H9 (cell line): ENCODE results near the gene ATF4. TPM values are rescaled to one million over a fixed set of nuclear protein-coding genes. Genes with fewer than 3 reads are reported as not detected.
A peak's percentile ranks its signal among the peaks of the same experiment; 100 is the strongest.

Experiments
- DNase-seq: peaks from one replicate; pipeline ENCODE4 v3.0.0-alpha.2; 2017
- H2AFZ ChIP-seq: one replicate; pipeline ENCODE4 v1.6.1; 2013; ENCODE audit warnings: mild to moderate bottlenecking, low read length, control low read depth, moderate library complexity
- H2AK5ac ChIP-seq: 2 replicates; pipeline ENCODE4 v1.6.1; 2013; ENCODE audit warnings: low read length, control low read depth, mixed read lengths; ENCODE audit not compliant: insufficient read length
- H2BK120ac ChIP-seq: one replicate; pipeline ENCODE4 v1.6.1; 2013; ENCODE audit warnings: low read depth, mild to moderate bottlenecking, low read length, control low read depth, inconsistent platforms; ENCODE audit not compliant: poor library complexity, severe bottlenecking
- H2BK12ac ChIP-seq: 2 replicates; pipeline ENCODE4 v1.6.1; 2013; ENCODE audit warnings: low read length, control low read depth, mixed read lengths, low read depth; ENCODE audit not compliant: insufficient read length
- H2BK15ac ChIP-seq: 2 replicates; pipeline ENCODE4 v1.6.1; 2013; ENCODE audit warnings: low read depth, low read length, control low read depth
- H2BK20ac ChIP-seq: one replicate; pipeline ENCODE4 v1.6.1; 2013; ENCODE audit warnings: low read depth, mild to moderate bottlenecking, low read length, control low read depth, inconsistent platforms; ENCODE audit not compliant: poor library complexity, severe bottlenecking
- H2BK5ac ChIP-seq: 2 replicates; pipeline ENCODE4 v1.6.1; 2013; ENCODE audit warnings: low read length, control low read depth, mixed read lengths; ENCODE audit not compliant: insufficient read length
- H3K14ac ChIP-seq: 2 replicates; pipeline ENCODE4 v1.6.1; 2013; ENCODE audit warnings: low read length, control low read depth; ENCODE audit not compliant: insufficient read depth
- H3K18ac ChIP-seq: 2 replicates; pipeline ENCODE4 v1.6.1; 2013; ENCODE audit warnings: low read depth, mild to moderate bottlenecking, mixed read lengths, low read length, control low read depth; ENCODE audit not compliant: insufficient read length
- H3K23ac ChIP-seq: 2 replicates; pipeline ENCODE4 v1.6.1; 2013; ENCODE audit warnings: low read length, control low read depth, mixed read lengths, low read depth; ENCODE audit not compliant: insufficient read length
- H3K23me2 ChIP-seq: 2 replicates; pipeline ENCODE4 v1.6.1; 2013; ENCODE audit warnings: low read depth, mild to moderate bottlenecking, mixed read lengths, low read length, control low read depth; ENCODE audit not compliant: insufficient read length, poor library complexity, severe bottlenecking
- H3K27ac ChIP-seq: 2 replicates; pipeline ENCODE4 v1.5.1; 2013; ENCODE audit warnings: low read length, control low read depth, mixed read lengths, low read depth; ENCODE audit not compliant: insufficient read length
- H3K27me3 ChIP-seq: 2 replicates; pipeline ENCODE4 v1.6.1; 2013; ENCODE audit warnings: low read length, control low read depth, inconsistent platforms; ENCODE audit not compliant: insufficient read depth
- H3K4ac ChIP-seq: 2 replicates; pipeline ENCODE4 v1.6.1; 2013; ENCODE audit warnings: low read depth, mild to moderate bottlenecking, control low read depth, inconsistent platforms, low read length, moderate library complexity
- H3K4me1 ChIP-seq: 2 replicates; pipeline ENCODE4 v1.6.1; 2013; ENCODE audit warnings: low read length, control low read depth, inconsistent platforms; ENCODE audit not compliant: insufficient read depth
- H3K4me2 ChIP-seq: 2 replicates; pipeline ENCODE4 v1.6.1; 2013; ENCODE audit warnings: low read length, control low read depth, mixed read lengths; ENCODE audit not compliant: insufficient read length, insufficient read depth
- H3K56ac ChIP-seq: 2 replicates; pipeline ENCODE4 v1.6.1; 2013; ENCODE audit warnings: low read depth, mild to moderate bottlenecking, mixed read lengths, low read length, control low read depth; ENCODE audit not compliant: insufficient read length
- H3K79me1 ChIP-seq: 2 replicates; pipeline ENCODE4 v1.6.1; 2013; ENCODE audit warnings: low read depth, mild to moderate bottlenecking, moderate library complexity, low read length, control low read depth, inconsistent platforms; ENCODE audit not compliant: insufficient read depth, poor library complexity, severe bottlenecking
- H3K79me2 ChIP-seq: 2 replicates; pipeline ENCODE4 v1.6.1; 2013; ENCODE audit warnings: low read length, control low read depth, inconsistent platforms; ENCODE audit not compliant: insufficient read depth
- H3K9ac ChIP-seq: 2 replicates; pipeline ENCODE4 v1.6.1; 2013; ENCODE audit warnings: low read length, control low read depth, mixed read lengths; ENCODE audit not compliant: insufficient read length; ENCODE audit errors: extremely low read depth
- H3K9me3 ChIP-seq: one replicate; pipeline ENCODE4 v1.6.1; 2013; ENCODE audit warnings: low read depth, low read length, inconsistent platforms; ENCODE audit not compliant: control insufficient read depth
- H3T11ph ChIP-seq: one replicate; pipeline ENCODE4 v1.6.1; 2013; ENCODE audit warnings: mild to moderate bottlenecking, low read length, control low read depth, inconsistent platforms
- H4K20me1 ChIP-seq: one replicate; pipeline ENCODE4 v1.6.1; 2013; ENCODE audit not compliant: control insufficient read depth, insufficient read length, insufficient read depth
- H4K5ac ChIP-seq: 2 replicates; pipeline ENCODE4 v1.6.1; 2013; ENCODE audit warnings: low read depth, mild to moderate bottlenecking, mixed read lengths, low read length, control low read depth; ENCODE audit not compliant: insufficient read length
- H4K8ac ChIP-seq: replicated peaks from 2 replicates; pipeline ENCODE4 v1.6.1; 2013; ENCODE audit warnings: low read length, control low read depth, mixed read lengths, low read depth; ENCODE audit not compliant: insufficient read length
- H4K91ac ChIP-seq: 2 replicates; pipeline ENCODE4 v1.6.1; 2013; ENCODE audit warnings: low read depth, mild to moderate bottlenecking, moderate library complexity, mixed read lengths, low read length, control low read depth; ENCODE audit not compliant: insufficient read length
- H3K27ac Mint-ChIP-seq, 3 experiments: 2 replicates in 2 of 3; 3 replicates in 1 of 3; pipeline ENCODE4 v1.8.0; 2020 to 2021; ENCODE audit warnings: mixed read lengths in 3 of 3, mild to moderate bottlenecking in 1 of 3, moderate library complexity in 1 of 3
- H3K27me3 Mint-ChIP-seq: 2 replicates; pipeline ENCODE4 v1.8.0; 2021; ENCODE audit warnings: low read depth, mild to moderate bottlenecking, moderate library complexity, mixed read lengths
- H3K36me3 Mint-ChIP-seq, 3 experiments: 2 replicates in 2 of 3; 3 replicates in 1 of 3; pipeline ENCODE4 v1.8.0; 2020 to 2021; ENCODE audit warnings: low read depth in 3 of 3, mixed read lengths in 3 of 3; ENCODE audit not compliant: insufficient read depth in 1 of 3
- H3K4me1 Mint-ChIP-seq, 2 experiments: 2 replicates each; pipeline ENCODE4 v1.8.0; 2020; ENCODE audit warnings: mixed read lengths in 2 of 2
- H3K4me3 Mint-ChIP-seq, 2 experiments: 2 replicates in 1 of 2; 3 replicates in 1 of 2; pipeline ENCODE4 v1.8.0; 2020 to 2021; ENCODE audit warnings: mild to moderate bottlenecking in 2 of 2, mixed read lengths in 2 of 2, moderate library complexity in 1 of 2
- H3K9me3 Mint-ChIP-seq, 2 experiments: 2 replicates in 1 of 2; 3 replicates in 1 of 2; pipeline ENCODE4 v1.8.0; 2020; ENCODE audit warnings: mild to moderate bottlenecking in 2 of 2, mixed read lengths in 2 of 2, moderate library complexity in 1 of 2
- WGBS: extraction: QIAGEN DNeasy Blood & Tissue Kit; methylation state at CpG from one replicate; pipeline ENCODE4 v1.1.7; 2013; ENCODE audit warnings: missing lambda C conversion rate, low lambda C conversion rate, mixed read lengths; ENCODE audit not compliant: insufficient read length; ENCODE audit errors: extremely low coverage; 5-methylcytosine and 5-hydroxymethylcytosine counted together
- total RNA-seq: library from RNA; stranded (reverse); gene quantifications from 2 replicates; pipeline ENCODE4 v1.2.1, GENCODE V29; 2021
- TF ChIP-seq, protein P1 (sequence below): fragments of 200-600 bp; sonication (generic); conservative IDR thresholded peaks from 3 replicates; pipeline ENCODE4 v1.8.0; 2021; ENCODE audit warnings: antibody characterized with exemption, mild to moderate bottlenecking

Gene ATF4
- total RNA-seq, 1 experiment from 2014 or later: 455 TPM

GRCh38 chr22:39534591-39535356, 14.4 kb downstream of the ATF4 start:
- no peak overlapping the region for H3K4ac ChIP-seq
- peaks cover 46 to 54% of the 10 kb centered on the region in 2 experiments for H3K4me1 Mint-ChIP-seq
- H2BK15ac ChIP-seq: no peak overlapping the region
- TF ChIP-seq, protein P1, sequence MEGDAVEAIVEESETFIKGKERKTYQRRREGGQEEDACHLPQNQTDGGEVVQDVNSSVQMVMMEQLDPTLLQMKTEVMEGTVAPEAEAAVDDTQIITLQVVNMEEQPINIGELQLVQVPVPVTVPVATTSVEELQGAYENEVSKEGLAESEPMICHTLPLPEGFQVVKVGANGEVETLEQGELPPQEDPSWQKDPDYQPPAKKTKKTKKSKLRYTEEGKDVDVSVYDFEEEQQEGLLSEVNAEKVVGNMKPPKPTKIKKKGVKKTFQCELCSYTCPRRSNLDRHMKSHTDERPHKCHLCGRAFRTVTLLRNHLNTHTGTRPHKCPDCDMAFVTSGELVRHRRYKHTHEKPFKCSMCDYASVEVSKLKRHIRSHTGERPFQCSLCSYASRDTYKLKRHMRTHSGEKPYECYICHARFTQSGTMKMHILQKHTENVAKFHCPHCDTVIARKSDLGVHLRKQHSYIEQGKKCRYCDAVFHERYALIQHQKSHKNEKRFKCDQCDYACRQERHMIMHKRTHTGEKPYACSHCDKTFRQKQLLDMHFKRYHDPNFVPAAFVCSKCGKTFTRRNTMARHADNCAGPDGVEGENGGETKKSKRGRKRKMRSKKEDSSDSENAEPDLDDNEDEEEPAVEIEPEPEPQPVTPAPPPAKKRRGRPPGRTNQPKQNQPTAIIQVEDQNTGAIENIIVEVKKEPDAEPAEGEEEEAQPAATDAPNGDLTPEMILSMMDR: peak; percentile 98
- H3K23me2 ChIP-seq: peaks cover 6% of the 10 kb centered on the region
- no peak overlapping the region for H3T11ph ChIP-seq
- no peak overlapping the region for H3K27ac Mint-ChIP-seq
- H3K9me3 ChIP-seq: no peaks in the 10 kb centered on the region
- no peak overlapping the region for H3K9ac ChIP-seq
- no peak overlapping the region for H4K5ac ChIP-seq
- no peaks in the 10 kb centered on the region; a peak in 1 of 5 replicates for H3K9me3 Mint-ChIP-seq
- peaks cover 2% of the 10 kb centered on the region; the same call in 1 of the 2 replicates for H3K79me2 ChIP-seq
- peak overlapping the region; percentile 21 to 61; a peak in 4 of 5 replicates for H3K4me3 Mint-ChIP-seq
- no peak overlapping the region for H4K91ac ChIP-seq
- peaks cover 3% of the 10 kb centered on the region; the same call in 1 of the 2 replicates for H3K4me1 ChIP-seq
- no peak overlapping the region for H4K8ac ChIP-seq
- no peaks in the 10 kb centered on the region; the same call in none of the 2 replicates for H3K27me3 Mint-ChIP-seq
- peaks cover 5 to 21% (median 18%) of the 10 kb centered on the region in 3 experiments for H3K36me3 Mint-ChIP-seq
- H3K14ac ChIP-seq: 0 out of 2 replicates have a peak overlapping the region, but pooled peaks have one; percentile 5
- H2BK120ac ChIP-seq: no peak overlapping the region
- no peak overlapping the region for H2AK5ac ChIP-seq
- H3K79me1 ChIP-seq: no peaks in the 10 kb centered on the region
- no CpG with 5 or more reads among the region's 41 CpGs for WGBS
- H3K4me2 ChIP-seq: peak overlapping the region; percentile 2
- peak; percentile 90 for DNase-seq
- H2BK20ac ChIP-seq: no peak overlapping the region
- H3K23ac ChIP-seq: no peak overlapping the region
- H3K56ac ChIP-seq: no peak overlapping the region
- no peak overlapping the region for H2AFZ ChIP-seq
- no peaks in the 10 kb centered on the region for H4K20me1 ChIP-seq
- no peak overlapping the region for H2BK12ac ChIP-seq
- H2BK5ac ChIP-seq: no peak overlapping the region
- H3K27ac ChIP-seq: no peak overlapping the region
- no peak overlapping the region for H3K18ac ChIP-seq
- H3K27me3 ChIP-seq: no peaks in the 10 kb centered on the region
